Measurements from ENCODE around the gene C10orf105.

GRCh38 chr10:71752391-71753090, 33.0 kb upstream of the C10orf105 start:
- TF ChIP-seq, protein P1, sequence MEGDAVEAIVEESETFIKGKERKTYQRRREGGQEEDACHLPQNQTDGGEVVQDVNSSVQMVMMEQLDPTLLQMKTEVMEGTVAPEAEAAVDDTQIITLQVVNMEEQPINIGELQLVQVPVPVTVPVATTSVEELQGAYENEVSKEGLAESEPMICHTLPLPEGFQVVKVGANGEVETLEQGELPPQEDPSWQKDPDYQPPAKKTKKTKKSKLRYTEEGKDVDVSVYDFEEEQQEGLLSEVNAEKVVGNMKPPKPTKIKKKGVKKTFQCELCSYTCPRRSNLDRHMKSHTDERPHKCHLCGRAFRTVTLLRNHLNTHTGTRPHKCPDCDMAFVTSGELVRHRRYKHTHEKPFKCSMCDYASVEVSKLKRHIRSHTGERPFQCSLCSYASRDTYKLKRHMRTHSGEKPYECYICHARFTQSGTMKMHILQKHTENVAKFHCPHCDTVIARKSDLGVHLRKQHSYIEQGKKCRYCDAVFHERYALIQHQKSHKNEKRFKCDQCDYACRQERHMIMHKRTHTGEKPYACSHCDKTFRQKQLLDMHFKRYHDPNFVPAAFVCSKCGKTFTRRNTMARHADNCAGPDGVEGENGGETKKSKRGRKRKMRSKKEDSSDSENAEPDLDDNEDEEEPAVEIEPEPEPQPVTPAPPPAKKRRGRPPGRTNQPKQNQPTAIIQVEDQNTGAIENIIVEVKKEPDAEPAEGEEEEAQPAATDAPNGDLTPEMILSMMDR (IDR thresholded peaks at IDR 0.05; ENCODE audit: low read length), result no peak
- no peak for TF ChIP-seq EZH2 (IDR thresholded peaks at IDR 0.05; ENCODE audit: borderline replicate concordance, low read length)

All from OCI-LY1 (cell line).